ELR (cell line): ENCODE results near the gene IBA57.
A peak's percentile ranks its signal among the peaks of the same experiment; 100 is the strongest.

ENCODE experiments used
- DNase-seq: peaks from one replicate; pipeline ENCODE4 v3.0.0-alpha.2; 2015; ENCODE audit warnings: low read depth

Gene IBA57

GRCh38 chr1:228190778-228191177 is 25.2 kb downstream of the IBA57 start:
- DNase-seq, result no peak

DNA sequence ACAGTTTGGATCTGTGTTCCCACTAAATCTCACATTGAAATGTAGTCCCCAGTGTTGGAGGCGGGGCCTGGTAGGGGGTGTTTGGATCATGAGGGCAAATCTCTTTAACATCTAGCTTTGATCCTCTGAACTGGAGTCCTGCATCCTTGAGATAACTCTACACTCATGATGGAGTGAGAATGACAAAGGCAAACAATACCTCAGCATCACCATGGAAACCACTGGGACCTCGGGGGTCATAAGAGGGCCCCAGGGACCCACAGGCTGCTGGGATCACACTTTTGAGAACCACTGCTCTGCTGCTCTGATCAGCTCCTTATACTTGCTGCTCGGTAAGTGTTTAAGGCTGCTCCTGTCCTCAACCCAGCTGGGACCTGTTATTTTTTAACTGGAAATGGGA is 28.8 kb downstream of the IBA57 start:
- DNase-seq, result no peak

GRCh38 chr1:228194921-228195812 is 29.6 kb downstream of the IBA57 start:
- no peak for DNase-seq

- no peak for DNase-seq
Observed at GRCh38 chr1:228197555-228198147, 32.0 kb downstream of the IBA57 start.

DNA sequence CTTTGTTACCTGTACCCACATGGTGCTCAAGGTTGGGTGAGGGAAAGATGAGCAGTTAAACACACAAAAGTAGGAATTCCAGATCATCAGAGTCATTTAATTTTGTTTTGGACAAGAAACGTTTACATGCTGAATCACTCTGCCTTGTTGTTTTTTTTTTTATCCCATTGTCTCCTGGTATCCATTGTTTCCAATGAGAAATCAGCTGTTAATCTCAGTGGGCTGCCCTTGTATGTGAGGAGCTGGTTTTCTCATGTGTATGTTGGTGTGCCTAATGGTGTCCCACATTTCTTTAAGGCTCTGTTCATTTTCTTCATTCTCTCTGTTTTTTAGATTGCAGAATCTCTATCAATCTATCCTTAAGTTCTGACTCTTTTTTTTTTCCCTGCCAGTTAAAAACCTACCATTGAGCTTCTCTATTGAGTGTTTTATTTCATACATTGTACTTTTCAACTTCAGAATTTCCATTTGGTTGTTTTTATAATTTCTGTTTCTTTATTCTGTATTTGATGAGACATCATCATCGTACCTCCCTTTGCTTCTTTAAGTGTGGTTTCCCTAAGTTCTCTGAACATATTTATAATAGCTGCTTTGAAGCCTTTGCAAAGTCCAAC is 33.5 kb downstream of the IBA57 start:
- DNase-seq, result peak; percentile 44

DNA sequence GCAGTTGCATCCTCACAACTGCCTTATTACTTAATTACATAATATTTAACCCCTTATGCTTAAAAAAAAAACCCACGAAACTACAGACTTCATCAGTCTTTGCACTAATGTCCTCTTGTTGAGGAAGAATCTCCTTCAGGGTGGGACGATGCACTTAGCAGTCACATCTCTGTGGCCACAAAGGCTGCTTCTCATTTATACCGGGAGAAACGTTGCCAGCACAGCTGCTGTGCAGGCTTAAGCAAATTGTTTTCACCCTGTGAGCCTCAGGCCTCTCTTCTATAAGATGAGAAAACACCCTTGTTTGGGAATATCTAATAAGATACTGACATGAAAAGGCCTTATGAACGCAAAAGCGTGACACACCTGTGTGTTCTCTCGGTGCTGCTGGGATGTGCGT is 39.4 kb downstream of the IBA57 start:
- no peak for DNase-seq

GRCh38 chr1:228205526-228206436 is 40.2 kb downstream of the IBA57 start:
- DNase-seq, result no peak

- no peak for DNase-seq
Observed at GRCh38 chr1:228206582-228207351, 41.2 kb downstream of the IBA57 start.

DNA sequence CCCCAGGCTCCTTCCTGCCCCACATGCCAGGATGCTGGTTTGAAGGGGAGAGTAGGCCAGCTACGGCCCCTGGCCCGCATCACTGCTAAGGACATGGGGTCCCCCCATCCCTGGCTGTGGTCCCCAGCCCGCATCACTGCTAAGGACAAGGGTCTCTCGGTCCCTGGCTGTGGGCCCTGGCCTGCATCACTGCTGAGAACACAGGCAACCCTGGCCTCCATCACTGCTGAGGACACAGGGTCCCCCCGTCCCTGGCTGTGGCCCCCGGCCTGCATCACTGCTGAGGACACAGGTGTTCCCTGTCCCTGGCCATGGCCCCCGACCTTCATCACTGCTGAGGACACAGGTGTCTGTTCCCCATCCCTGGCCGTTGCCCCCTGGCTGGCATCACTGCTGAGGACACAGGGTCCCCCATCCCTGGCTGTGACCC is 41.8 kb downstream of the IBA57 start:
- no peak for DNase-seq

DNA sequence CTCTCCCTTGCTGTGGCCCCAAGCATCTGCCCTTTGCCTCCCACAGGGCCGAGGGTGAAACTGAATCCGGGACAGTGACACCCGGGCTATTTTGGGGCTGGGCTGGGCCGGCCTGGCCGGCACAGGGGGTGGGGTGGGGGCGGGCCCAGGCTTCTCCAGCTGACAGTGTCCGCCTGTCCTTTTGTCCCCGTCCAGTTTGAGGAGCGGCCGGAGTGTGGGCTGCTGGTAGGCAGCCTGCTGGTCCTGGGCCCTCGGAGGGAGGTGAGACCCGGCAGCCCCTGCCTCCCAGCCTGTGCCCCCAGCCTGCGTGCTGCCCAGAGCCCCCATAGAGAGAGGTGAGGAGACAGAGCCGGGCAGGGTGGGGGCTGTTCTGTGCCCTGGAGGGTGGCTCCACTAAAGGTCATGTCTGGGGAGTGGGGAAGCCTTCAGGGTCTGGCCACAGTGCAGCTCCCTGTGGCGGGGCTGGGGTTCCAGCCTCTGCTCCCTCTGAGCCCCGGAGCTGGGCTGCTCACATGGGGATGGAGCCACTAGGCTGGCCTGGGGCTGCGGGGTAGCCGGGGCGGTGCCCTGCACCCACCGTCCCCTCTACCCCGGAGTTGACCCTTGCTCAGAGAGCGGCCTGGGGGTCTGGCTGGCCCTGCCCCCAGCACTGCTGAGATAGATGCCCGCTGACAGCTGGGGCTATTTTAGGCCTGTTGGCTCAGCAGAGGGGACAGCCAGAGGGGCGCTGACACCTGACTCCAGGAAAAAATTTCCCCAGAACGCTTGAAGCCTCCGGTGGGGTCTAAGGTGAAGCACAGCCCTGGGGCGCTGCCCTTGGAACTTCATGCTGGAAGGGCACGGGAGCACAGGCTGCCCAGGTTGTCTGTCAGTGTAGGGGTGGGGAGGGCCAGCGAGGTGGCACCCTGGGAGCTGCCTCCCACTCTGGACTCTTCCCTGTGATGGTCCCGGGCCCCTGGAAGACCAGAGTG is 42.5 kb downstream of the IBA57 start, which contains the start of gene OBSCN:
Gene OBSCN (plus strand): TSS at position 194 of the 971 bp plus-strand sequence. CDS start 3,740 bp downstream, outside the sequence.
- DNase-seq, result no peak

DNA sequence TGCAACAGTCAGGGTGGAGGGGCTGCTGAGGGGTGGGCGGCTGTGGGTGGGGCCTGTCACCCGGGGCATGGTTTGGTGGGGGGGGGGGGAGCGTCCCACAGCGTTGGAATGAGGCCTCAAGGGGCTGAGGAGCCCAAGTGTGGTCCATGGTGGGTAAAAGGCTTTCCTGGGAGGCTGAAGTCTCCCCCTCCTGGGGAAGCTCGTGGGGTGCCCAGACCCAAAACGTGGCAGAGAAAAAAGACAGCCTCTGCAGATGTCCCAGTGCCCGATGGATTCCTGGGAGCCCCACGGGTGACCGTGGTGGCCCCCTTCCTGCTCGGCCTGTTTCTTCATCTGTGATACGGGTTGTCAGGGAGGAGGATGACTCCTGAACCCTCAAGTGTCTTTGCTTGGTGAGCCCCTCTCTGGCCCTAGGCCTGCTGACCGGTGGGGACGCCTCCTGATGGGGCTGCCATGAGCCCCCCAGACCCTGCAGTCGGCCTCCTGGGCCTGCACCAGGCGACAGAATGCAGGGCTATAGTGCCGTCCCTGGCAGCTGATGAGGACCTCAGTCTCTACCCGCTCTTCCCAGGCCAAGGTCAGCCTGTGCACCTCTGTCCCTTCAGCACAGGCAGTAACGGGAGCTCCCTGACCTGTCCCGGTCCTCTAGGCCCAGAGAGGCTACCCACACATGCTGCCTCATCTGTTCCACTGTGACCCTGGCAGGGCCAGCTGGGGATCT is 43.4 kb downstream of the IBA57 start:
- no peak for DNase-seq

GRCh38 chr1:228209657-228210056 is 44.1 kb downstream of the IBA57 start:
- DNase-seq, result no peak

DNA sequence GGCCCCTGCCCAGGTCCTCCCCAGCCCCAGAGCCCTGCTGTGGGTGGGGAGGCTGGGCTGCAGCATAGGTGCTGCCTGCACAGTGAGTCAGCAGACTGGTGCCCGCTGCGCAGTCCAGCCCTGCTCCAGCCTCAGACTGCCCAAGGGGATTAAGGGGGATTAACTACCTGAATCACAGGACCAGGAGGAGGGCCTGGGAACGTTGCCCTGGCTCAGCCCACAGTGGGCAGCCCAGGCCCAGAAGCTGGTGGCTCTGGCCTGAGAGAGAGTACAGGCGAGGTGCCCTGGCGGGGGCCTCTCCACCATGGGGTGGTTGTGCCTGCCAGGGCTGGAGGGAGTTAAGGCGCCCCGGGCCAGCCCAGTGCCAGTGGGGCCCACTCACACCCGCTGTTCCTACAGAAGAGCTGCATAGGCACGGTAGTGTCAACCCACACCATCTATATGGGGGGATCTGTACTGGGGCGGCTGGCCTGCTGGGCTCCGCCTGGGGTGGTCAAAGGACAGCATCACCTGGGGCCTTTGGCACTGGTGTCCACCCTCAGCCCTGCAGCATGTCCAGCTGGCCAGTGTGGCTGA is 44.6 kb downstream of the IBA57 start:
- peak; percentile 30 for DNase-seq

DNA sequence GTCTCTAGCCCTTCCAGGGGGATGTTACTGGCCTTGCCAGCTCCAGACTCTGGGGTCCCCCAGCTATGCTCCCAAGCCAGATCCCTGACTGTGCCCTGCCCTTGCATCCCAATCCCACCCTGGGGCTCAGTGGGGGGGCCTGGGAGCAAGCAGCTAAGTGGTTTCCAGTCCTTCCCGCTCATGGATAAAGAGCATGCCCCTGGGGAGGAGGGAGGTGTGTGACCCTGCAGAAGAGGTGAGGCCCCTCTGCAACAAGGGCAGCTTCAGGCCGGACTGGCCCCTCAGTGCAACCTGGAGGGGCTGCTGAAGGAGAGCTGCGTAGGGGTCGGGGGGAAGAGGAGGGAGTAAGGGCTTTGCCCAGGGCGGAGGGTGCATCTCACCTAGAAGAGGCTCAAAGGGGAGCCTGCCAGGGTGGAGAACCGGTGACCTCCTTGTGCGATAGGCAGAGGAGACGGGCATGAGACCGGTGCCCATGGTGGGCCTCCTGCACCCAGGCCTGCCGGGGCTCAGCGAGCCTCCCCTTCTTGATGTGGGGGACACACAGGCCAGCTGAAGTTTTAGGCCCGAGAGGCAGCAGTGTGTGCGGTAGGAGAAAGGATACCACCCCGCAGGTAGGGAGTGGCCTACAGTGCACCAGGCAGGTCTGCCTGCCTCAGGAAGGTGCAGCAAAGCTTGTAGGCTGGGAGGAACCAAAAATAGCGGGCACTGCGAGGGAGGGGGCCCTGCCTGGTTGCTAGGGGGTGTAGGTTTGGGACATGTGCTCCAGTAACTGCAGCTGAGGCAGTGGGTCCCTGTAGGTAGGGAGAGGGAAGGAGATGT is 45.3 kb downstream of the IBA57 start:
- DNase-seq, result no peak

DNA sequence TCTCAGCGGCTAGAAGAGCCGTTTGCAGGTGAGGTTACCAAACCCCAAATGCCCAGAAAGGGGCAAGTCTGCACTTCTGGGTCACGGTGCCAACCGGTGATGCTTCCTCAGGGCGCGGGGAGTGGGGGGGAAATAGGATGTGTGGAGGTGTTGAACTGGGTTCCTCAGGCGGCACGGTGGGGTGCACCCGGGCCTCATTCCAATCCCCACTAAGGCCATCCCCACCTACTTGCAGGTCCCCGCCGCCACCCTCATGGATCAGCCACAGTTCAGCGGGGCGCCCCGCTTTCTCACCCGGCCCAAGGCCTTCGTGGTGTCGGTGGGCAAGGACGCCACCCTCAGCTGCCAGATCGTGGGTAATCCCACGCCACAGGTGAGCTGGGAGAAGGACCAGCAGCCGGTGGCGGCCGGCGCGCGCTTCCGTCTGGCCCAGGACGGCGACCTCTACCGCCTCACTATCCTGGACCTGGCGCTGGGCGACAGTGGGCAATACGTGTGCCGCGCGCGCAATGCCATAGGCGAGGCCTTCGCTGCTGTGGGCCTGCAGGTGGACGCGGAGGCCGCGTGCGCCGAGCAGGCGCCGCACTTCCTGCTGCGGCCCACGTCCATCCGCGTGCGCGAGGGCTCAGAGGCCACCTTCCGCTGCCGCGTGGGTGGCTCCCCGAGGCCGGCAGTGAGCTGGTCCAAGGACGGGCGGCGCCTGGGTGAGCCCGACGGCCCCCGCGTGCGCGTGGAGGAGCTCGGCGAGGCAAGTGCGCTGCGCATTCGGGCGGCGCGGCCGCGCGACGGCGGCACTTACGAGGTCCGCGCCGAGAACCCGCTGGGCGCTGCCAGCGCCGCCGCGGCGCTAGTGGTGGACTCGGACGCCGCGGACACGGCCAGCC is 46.2 kb downstream of the IBA57 start:
- DNase-seq, result no peak

DNA sequence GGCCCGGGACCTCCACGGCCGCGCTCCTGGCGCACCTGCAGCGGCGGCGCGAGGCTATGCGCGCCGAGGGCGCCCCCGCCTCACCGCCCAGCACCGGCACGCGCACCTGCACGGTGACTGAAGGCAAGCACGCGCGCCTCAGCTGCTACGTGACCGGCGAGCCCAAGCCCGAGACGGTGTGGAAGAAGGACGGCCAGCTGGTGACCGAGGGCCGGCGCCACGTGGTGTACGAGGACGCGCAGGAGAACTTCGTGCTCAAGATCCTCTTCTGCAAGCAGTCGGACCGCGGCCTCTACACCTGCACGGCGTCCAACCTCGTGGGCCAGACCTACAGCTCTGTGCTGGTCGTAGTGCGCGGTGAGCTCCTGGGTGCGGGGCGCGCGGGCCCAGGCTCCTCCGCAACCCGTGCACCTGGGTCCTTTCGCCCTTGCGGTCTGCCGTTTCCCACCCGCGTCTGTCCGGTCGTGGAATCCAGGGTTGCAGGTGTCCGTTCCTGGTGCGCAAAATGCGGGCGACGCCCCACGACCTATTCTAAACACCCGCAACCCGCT is 46.9 kb downstream of the IBA57 start:
- no peak for DNase-seq
